ENCODE results near the gene SLC7A6OS. TPM values are rescaled to one million over a fixed set of nuclear protein-coding genes. Genes with fewer than 3 reads are reported as not detected.

The SLC7A6OS gene
- total and polyA plus RNA-seq, 10 of the 15 experiments (the other 5 are each of a cell fraction or from before 2014, with no cell fraction given), result 2.9 to 27.4 (median 16.9) TPM

DNA sequence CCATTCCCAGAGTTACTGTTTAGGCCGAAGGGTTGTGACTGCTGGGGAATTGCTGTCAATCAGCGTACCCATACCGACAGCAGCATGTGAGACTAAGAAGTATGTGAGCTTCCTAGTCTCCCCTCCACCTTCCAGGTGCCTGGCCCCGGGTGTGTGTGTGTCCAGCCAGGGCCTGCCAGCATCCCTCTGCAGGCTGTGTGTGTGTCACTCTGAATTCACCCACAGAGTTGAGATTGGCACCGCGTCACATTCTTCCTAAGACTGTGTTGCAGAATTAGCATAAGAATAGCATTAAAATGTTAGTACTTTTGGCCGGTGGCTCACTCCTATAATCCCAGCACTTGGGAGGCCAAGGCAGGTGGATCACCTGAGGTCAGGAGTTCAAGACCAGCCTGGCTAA lies 31.9 kb upstream of the SLC7A6OS start:
- Histone ChIP-seq H3K4me1 (ENCODE audit: control insufficient read depth, insufficient read depth, low read length) (no peaks in the 10 kb centered on the region), H3K4me2 (ENCODE audit: control insufficient read depth, insufficient read depth) (no peak overlapping the region), H3K4me3 (no peak overlapping the region), H3K27ac (ENCODE audit: control insufficient read depth, insufficient read depth) (no peak overlapping the region), H4K20me1 (ENCODE audit: control insufficient read depth, insufficient read depth) (no peaks in the 10 kb centered on the region; the same call in 1 of the 2 replicates), H3K36me3 (ENCODE audit: control insufficient read depth in 2 of 2, insufficient read depth in 2 of 2, low read length in 1 of 2) (peaks cover 35 to 36% of the 10 kb centered on the region in 2 experiments), H3K27me3 (replicated peaks in 1 of 2; ENCODE audit: control insufficient read depth in 2 of 2, insufficient read depth in 2 of 2, low read length in 1 of 2) (no peaks in the 10 kb centered on the region), H2AFZ (ENCODE audit: control insufficient read depth, low read depth, low read length) (no peak overlapping the region), H3K9me3 (replicated peaks; ENCODE audit: control insufficient read depth, insufficient read depth, low read length) (no peaks in the 10 kb centered on the region), H3K79me2 (ENCODE audit: control insufficient read depth, insufficient read depth, low read length) (no peaks in the 10 kb centered on the region), H3K9ac (ENCODE audit: control insufficient read depth, insufficient read depth, low read length) (no peak overlapping the region)
- FAIRE-seq (no peak), ATAC-seq (no peak), DNase-seq (ENCODE audit: low read depth, low spot score) (no peak)
- 98% methylated on average over 7 of the region's 7 CpGs for WGBS (ENCODE audit: insufficient coverage, insufficient replicate concordance, low lambda C conversion rate, missing lambda C conversion rate)
- in situ Hi-C loops (cut with MboI), result no loop called here
- SMC1A ChIA-PET (ENCODE audit: uncharacterized antibody, unreplicated experiment), result no interaction called here
- no TSS peak for BruUV-seq (replicated peaks)
- RAD21 ChIA-PET (ENCODE audit: unreplicated experiment), result no interaction called here
- TF ChIP-seq BHLHE40 (IDR thresholded peaks at IDR 0.05; ENCODE audit: borderline replicate concordance in 1 of 2, low read depth in 2 of 2, low read length in 1 of 2) (no peak), RBBP5 (conservative IDR thresholded peaks at IDR 0.05) (no peak), EGR1 (IDR thresholded peaks at IDR 0.05; ENCODE audit: borderline replicate concordance in 1 of 2, low read depth in 2 of 2, low read length in 2 of 2) (no peak), DPF2 (IDR thresholded peaks at IDR 0.05) (no peak), FOXK2 (IDR thresholded peaks at IDR 0.05) (no peak), SMC3 (IDR thresholded peaks at IDR 0.05; ENCODE audit: borderline replicate concordance, low read length) (no peak), EP300 (IDR thresholded peaks at IDR 0.05; ENCODE audit: borderline replicate concordance in 1 of 2, control insufficient read depth in 1 of 2, low read depth in 2 of 2, low read length in 2 of 2) (no peak)
- TF ChIP-seq, protein P1, sequence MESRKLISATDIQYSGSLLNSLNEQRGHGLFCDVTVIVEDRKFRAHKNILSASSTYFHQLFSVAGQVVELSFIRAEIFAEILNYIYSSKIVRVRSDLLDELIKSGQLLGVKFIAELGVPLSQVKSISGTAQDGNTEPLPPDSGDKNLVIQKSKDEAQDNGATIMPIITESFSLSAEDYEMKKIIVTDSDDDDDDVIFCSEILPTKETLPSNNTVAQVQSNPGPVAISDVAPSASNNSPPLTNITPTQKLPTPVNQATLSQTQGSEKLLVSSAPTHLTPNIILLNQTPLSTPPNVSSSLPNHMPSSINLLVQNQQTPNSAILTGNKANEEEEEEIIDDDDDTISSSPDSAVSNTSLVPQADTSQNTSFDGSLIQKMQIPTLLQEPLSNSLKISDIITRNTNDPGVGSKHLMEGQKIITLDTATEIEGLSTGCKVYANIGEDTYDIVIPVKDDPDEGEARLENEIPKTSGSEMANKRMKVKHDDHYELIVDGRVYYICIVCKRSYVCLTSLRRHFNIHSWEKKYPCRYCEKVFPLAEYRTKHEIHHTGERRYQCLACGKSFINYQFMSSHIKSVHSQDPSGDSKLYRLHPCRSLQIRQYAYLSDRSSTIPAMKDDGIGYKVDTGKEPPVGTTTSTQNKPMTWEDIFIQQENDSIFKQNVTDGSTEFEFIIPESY (IDR thresholded peaks at IDR 0.05), result no peak
- TF ChIP-seq, protein P2, sequence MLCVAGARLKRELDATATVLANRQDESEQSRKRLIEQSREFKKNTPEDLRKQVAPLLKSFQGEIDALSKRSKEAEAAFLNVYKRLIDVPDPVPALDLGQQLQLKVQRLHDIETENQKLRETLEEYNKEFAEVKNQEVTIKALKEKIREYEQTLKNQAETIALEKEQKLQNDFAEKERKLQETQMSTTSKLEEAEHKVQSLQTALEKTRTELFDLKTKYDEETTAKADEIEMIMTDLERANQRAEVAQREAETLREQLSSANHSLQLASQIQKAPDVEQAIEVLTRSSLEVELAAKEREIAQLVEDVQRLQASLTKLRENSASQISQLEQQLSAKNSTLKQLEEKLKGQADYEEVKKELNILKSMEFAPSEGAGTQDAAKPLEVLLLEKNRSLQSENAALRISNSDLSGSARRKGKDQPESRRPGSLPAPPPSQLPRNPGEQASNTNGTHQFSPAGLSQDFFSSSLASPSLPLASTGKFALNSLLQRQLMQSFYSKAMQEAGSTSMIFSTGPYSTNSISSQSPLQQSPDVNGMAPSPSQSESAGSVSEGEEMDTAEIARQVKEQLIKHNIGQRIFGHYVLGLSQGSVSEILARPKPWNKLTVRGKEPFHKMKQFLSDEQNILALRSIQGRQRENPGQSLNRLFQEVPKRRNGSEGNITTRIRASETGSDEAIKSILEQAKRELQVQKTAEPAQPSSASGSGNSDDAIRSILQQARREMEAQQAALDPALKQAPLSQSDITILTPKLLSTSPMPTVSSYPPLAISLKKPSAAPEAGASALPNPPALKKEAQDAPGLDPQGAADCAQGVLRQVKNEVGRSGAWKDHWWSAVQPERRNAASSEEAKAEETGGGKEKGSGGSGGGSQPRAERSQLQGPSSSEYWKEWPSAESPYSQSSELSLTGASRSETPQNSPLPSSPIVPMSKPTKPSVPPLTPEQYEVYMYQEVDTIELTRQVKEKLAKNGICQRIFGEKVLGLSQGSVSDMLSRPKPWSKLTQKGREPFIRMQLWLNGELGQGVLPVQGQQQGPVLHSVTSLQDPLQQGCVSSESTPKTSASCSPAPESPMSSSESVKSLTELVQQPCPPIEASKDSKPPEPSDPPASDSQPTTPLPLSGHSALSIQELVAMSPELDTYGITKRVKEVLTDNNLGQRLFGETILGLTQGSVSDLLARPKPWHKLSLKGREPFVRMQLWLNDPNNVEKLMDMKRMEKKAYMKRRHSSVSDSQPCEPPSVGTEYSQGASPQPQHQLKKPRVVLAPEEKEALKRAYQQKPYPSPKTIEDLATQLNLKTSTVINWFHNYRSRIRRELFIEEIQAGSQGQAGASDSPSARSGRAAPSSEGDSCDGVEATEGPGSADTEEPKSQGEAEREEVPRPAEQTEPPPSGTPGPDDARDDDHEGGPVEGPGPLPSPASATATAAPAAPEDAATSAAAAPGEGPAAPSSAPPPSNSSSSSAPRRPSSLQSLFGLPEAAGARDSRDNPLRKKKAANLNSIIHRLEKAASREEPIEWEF (IDR thresholded peaks at IDR 0.05; ENCODE audit: insufficient replicate concordance, low read depth, low read length), result no peak
- POLR2A ChIA-PET, result no interaction called here
- CTCF ChIA-PET, result interaction anchor here (0.9 kb wide), 2 partner anchors 13 to 14 kb away, joined by 3 to 4 read pairs; no protein-coding TSS in a partner anchor
- intact Hi-C loops (cut with micrococcal nuclease; ENCODE audit: unreplicated experiment), result no loop called here
